Measurements from ENCODE around the gene SUCLG2.

GRCh38 chr3:67495751-67496150, 158.7 kb downstream of the SUCLG2 start:
- no peak for TF ChIP-seq CTCF (conservative IDR thresholded peaks at IDR 0.05)
- TF ChIP-seq ZFX (IDR thresholded peaks at IDR 0.05): no peak

Data from C4-2B (cell line).